Body of pancreas (tissue), 4 donors: ENCODE measurements around the gene COG8.

Experiments used
- POLR2A ChIP-seq, 3 donors: fragments of 450-650 bp; IDR thresholded peaks; one replicate each; pipeline ENCODE4 v1.6.1; 2016; ENCODE audit warnings: antibody characterized with exemption in 3 of 3, mild to moderate bottlenecking in 2 of 3
- TF ChIP-seq, protein P1 (sequence below), 7 experiments: fragments of 450-650 bp in 4 of 7; fragments of 200-600 bp in 3 of 7; sonication (generic) in 3 of 7; IDR thresholded peaks; one replicate each; pipeline ENCODE4 v1.5.1; 2016 to 2019; ENCODE audit warnings: antibody characterized with exemption in 7 of 7

DNA sequence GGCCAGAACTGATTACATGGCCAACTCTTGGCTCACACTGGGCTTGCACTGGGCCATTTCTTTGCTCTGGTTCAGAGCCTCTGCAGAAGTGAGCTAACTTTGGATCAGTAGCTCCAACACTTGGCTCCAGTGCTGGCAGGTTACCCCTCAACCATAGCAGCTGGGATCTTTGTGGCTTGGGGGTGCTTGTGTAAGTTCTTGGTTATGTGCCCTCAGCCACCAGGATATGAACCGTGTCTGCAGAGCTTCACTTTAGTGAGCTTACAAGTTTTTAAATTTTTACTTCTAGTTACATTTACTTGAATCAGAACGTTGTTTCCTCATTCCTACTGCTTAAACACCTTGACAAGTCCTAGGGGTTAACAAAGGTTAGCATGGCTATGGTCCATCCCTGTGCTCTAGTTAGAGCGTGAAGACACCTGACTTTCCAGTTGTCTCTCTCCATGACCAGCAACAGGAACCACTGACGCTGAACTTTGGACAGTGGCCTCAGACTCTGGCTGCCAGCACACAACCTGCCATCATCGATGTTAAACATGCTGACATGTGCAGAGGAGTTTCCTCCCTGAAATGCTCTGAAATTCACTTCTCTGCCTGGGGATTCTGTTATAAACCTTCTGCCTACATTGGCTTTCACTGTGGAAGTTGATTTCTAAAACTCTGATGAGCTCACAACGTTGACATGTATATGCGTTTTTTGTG, 13.0 kb downstream of the COG8 start:
- TF ChIP-seq, protein P1, sequence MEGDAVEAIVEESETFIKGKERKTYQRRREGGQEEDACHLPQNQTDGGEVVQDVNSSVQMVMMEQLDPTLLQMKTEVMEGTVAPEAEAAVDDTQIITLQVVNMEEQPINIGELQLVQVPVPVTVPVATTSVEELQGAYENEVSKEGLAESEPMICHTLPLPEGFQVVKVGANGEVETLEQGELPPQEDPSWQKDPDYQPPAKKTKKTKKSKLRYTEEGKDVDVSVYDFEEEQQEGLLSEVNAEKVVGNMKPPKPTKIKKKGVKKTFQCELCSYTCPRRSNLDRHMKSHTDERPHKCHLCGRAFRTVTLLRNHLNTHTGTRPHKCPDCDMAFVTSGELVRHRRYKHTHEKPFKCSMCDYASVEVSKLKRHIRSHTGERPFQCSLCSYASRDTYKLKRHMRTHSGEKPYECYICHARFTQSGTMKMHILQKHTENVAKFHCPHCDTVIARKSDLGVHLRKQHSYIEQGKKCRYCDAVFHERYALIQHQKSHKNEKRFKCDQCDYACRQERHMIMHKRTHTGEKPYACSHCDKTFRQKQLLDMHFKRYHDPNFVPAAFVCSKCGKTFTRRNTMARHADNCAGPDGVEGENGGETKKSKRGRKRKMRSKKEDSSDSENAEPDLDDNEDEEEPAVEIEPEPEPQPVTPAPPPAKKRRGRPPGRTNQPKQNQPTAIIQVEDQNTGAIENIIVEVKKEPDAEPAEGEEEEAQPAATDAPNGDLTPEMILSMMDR (IDR thresholded peaks at IDR 0.05), result no peak
- TF ChIP-seq POLR2A (IDR thresholded peaks at IDR 0.05), result no peak
